DND-41 (cell line): ENCODE results near the gene MDFI.

Source experiments
- CTCF ChIP-seq: IDR thresholded peaks from 2 replicates; pipeline ENCODE4 v1.5.1; 2012; ENCODE audit warnings: borderline replicate concordance, low read length, moderate library complexity, mild to moderate bottlenecking; ENCODE audit not compliant: poor library complexity, severe bottlenecking; ENCODE audit errors: extremely low read depth
- EZH2 ChIP-seq: IDR thresholded peaks from 3 replicates; pipeline ENCODE4 v1.6.1; 2012; ENCODE audit warnings: borderline replicate concordance, low read depth, mild to moderate bottlenecking, moderate library complexity, low read length, inconsistent platforms; ENCODE audit not compliant: severe bottlenecking

GRCh38 chr6:41680182-41680965 is 42.1 kb downstream of the MDFI start:
- TF ChIP-seq CTCF (no peak), EZH2 (no peak)
